OCI-LY3 (cell line): ENCODE results near the gene TMPRSS13.

Experiments
- H2AFZ ChIP-seq: fragments of 200-600, 300-600 bp; shearing (Covaris generic); 2 replicates; pipeline ENCODE4 v1.6.0; 2014; ENCODE audit warnings: antibody characterized with exemption, low read depth, low read length
- H3K27ac ChIP-seq: fragments of 200-600, 300-600 bp; sonication (generic); 2 replicates; pipeline ENCODE4 v1.5.1; 2014; ENCODE audit warnings: mild to moderate bottlenecking, low read length, moderate library complexity, mixed read lengths
- H3K27me3 ChIP-seq: fragments of 200-600, 300-600 bp; sonication (generic); 2 replicates; pipeline ENCODE4 v1.6.1; 2014; ENCODE audit warnings: low read depth, low read length, mixed read lengths
- H3K36me3 ChIP-seq: fragments of 200-600, 300-600 bp; sonication (generic); replicated peaks from 2 replicates; pipeline ENCODE3; 2014; ENCODE audit warnings: low read depth, low read length, mixed read lengths
- H3K4me1 ChIP-seq: fragments of 300-600, 200-600 bp; sonication (generic); 2 replicates; pipeline ENCODE4 v1.6.1; 2014; ENCODE audit warnings: low read length, mixed read lengths
- H3K4me2 ChIP-seq: fragments of 200-600, 300-600 bp; sonication (generic); 2 replicates; pipeline ENCODE4 v1.6.1; 2014; ENCODE audit warnings: low read length, mixed read lengths
- H3K4me3 ChIP-seq: fragments of 300-600, 200-600 bp; sonication (generic); 2 replicates; pipeline ENCODE4 v1.5.1; 2014; ENCODE audit warnings: antibody characterized with exemption, mild to moderate bottlenecking, low read length, moderate library complexity
- H3K79me2 ChIP-seq: fragments of 300-600, 200-600 bp; shearing (Covaris generic); 2 replicates; pipeline ENCODE4 v1.6.1; 2014; ENCODE audit warnings: mild to moderate bottlenecking, low read length, mixed read lengths
- H3K9ac ChIP-seq: fragments of 300-600, 200-600 bp; shearing (Covaris generic); 2 replicates; pipeline ENCODE4 v1.6.0; 2014; ENCODE audit warnings: mild to moderate bottlenecking, low read length, moderate library complexity
- H3K9me3 ChIP-seq: fragments of 200-600, 300-600 bp; shearing (Covaris generic); 2 replicates; pipeline ENCODE4 v1.6.1; 2014; ENCODE audit warnings: low read length, mixed read lengths; ENCODE audit not compliant: insufficient read depth
- H4K20me1 ChIP-seq: fragments of 200-600, 300-600 bp; sonication (generic); 2 replicates; pipeline ENCODE4 v1.6.1; 2016; ENCODE audit warnings: low read length, mixed read lengths; ENCODE audit not compliant: insufficient read depth
- CTCF ChIP-seq: fragments of 200-600, 300-600 bp; sonication (generic); IDR thresholded peaks from 2 replicates; pipeline ENCODE4 v1.5.1; 2014; ENCODE audit warnings: antibody characterized with exemption, low read length, low read depth
- EZH2phosphoT487 ChIP-seq: fragments of 200-600 bp; shearing (Covaris generic); IDR thresholded peaks from 2 replicates; pipeline ENCODE4 v1.6.1; 2018; ENCODE audit warnings: antibody characterized with exemption, mixed run types, low read depth

Gene TMPRSS13

GRCh38 chr11:117862019-117862725, 67.0 kb downstream of the TMPRSS13 start:
- H3K4me3 ChIP-seq: no peak overlapping the region
- H4K20me1 ChIP-seq: no peaks in the 10 kb centered on the region
- H2AFZ ChIP-seq: no peak overlapping the region
- H3K27me3 ChIP-seq: no peaks in the 10 kb centered on the region
- no peaks in the 10 kb centered on the region for H3K79me2 ChIP-seq
- no peak overlapping the region for H3K9ac ChIP-seq
- no peaks in the 10 kb centered on the region for H3K9me3 ChIP-seq
- TF ChIP-seq CTCF: no peak
- TF ChIP-seq EZH2phosphoT487: no peak
- no peak overlapping the region for H3K27ac ChIP-seq
- no peak overlapping the region for H3K4me2 ChIP-seq
- H3K36me3 ChIP-seq: no peaks in the 10 kb centered on the region
- H3K4me1 ChIP-seq: no peaks in the 10 kb centered on the region

DNA sequence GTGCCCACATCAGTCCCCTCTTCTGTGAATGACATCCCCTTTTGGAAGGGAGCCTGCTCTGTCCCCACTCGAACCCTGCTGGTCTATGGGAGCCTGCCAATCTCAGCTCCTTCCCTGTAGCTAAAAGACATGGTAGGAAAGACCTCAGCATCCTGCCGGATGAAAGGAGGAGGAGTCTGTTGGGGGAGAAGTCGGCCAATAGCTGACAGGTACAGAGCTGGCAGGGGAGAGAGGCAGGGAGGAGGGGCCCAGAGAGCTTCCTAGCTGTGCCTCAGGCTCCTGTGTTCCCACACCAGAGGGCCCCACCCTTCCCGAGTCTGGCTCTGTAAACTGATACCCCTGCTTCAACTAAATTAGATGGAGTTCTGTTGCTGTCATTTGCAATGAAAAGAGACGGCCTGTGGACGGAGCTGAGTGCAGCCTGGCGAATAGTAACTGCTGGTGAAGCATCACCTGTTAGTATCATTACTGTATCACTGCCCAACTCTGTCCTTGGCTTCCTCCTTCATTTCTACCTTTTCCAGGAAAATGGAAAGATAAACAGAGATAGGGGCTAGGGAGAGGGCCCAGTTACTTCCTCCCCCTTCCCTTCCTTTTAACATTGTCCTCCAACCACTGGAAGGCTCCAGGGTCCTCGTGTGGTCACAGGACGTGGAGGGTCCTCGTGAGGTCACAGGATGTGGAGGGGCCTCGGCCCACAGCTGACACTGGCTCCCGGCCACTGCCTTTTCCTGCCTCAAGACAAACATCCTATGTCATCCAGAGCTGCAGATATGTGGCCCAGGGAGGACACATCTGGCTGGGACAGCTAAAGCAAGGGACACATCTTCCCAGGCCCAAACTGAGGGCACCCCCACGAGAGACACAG, 67.8 kb downstream of the TMPRSS13 start:
- Histone ChIP-seq H3K9ac (no peak overlapping the region), H3K9me3 (no peaks in the 10 kb centered on the region), H3K79me2 (no peaks in the 10 kb centered on the region), H4K20me1 (no peaks in the 10 kb centered on the region), H2AFZ (no peak overlapping the region), H3K27me3 (no peaks in the 10 kb centered on the region), H3K4me2 (no peak overlapping the region), H3K27ac (no peak overlapping the region), H3K4me3 (no peak overlapping the region), H3K4me1 (no peaks in the 10 kb centered on the region), H3K36me3 (no peaks in the 10 kb centered on the region)
- TF ChIP-seq EZH2phosphoT487 (no peak), CTCF (no peak)

GRCh38 chr11:117860139-117860538, 69.1 kb downstream of the TMPRSS13 start:
- Histone ChIP-seq H3K9ac (no peak overlapping the region), H3K4me3 (no peak overlapping the region), H3K36me3 (no peaks in the 10 kb centered on the region), H2AFZ (no peak overlapping the region), H3K27ac (no peak overlapping the region), H3K79me2 (no peaks in the 10 kb centered on the region), H4K20me1 (no peaks in the 10 kb centered on the region), H3K9me3 (no peaks in the 10 kb centered on the region), H3K27me3 (no peaks in the 10 kb centered on the region), H3K4me2 (no peak overlapping the region), H3K4me1 (no peaks in the 10 kb centered on the region)
- TF ChIP-seq EZH2phosphoT487: no peak

GRCh38 chr11:117859488-117860112, 69.6 kb downstream of the TMPRSS13 start:
- no peak overlapping the region for H3K4me2 ChIP-seq
- H3K79me2 ChIP-seq: no peaks in the 10 kb centered on the region
- TF ChIP-seq EZH2phosphoT487 (no peak), CTCF (no peak)
- no peak overlapping the region for H3K27ac ChIP-seq
- H3K9me3 ChIP-seq: no peaks in the 10 kb centered on the region
- H3K36me3 ChIP-seq: no peaks in the 10 kb centered on the region
- no peaks in the 10 kb centered on the region for H3K4me1 ChIP-seq
- no peaks in the 10 kb centered on the region for H4K20me1 ChIP-seq
- H3K9ac ChIP-seq: no peak overlapping the region
- H2AFZ ChIP-seq: no peak overlapping the region
- no peak overlapping the region for H3K4me3 ChIP-seq
- H3K27me3 ChIP-seq: no peaks in the 10 kb centered on the region
